Measurements from ENCODE around the gene PCP2.

Gene PCP2

DNA sequence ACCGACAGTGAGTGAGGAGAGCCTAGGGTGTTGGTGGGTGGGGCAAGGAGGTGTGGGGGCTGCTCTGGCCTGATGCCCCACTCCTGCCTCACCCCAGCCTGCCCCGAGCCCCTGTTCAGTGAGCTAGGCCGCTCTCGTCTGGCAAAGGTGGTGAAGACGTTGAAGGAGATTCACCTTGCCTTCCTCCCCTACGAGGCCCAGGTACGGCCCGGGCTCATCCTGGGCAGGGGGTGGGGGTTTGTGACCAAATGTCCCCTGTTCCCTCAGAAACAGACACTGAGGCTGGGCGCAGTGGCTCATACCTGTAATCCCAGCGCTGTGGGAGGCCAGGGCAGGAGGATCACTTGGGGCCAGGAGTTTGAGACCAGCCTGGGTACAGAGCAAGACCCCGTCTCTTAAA is 7.3 kb upstream of the PCP2 start:
- Histone ChIP-seq H3K27me3 (replicated peaks; ENCODE audit: control insufficient read depth, insufficient read depth, low read length) (no peaks in the 10 kb centered on the region), H3K4me3 (replicated peaks; ENCODE audit: low read depth, low read length) (no peak overlapping the region), H3K36me3 (ENCODE audit: control insufficient read depth, insufficient read depth, low read length) (peaks cover 17% of the 10 kb centered on the region)
- no peak for DNase-seq (ENCODE audit: extremely low read depth, insufficient read length)
- TF ChIP-seq, protein P1, sequence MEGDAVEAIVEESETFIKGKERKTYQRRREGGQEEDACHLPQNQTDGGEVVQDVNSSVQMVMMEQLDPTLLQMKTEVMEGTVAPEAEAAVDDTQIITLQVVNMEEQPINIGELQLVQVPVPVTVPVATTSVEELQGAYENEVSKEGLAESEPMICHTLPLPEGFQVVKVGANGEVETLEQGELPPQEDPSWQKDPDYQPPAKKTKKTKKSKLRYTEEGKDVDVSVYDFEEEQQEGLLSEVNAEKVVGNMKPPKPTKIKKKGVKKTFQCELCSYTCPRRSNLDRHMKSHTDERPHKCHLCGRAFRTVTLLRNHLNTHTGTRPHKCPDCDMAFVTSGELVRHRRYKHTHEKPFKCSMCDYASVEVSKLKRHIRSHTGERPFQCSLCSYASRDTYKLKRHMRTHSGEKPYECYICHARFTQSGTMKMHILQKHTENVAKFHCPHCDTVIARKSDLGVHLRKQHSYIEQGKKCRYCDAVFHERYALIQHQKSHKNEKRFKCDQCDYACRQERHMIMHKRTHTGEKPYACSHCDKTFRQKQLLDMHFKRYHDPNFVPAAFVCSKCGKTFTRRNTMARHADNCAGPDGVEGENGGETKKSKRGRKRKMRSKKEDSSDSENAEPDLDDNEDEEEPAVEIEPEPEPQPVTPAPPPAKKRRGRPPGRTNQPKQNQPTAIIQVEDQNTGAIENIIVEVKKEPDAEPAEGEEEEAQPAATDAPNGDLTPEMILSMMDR (IDR thresholded peaks at IDR 0.05; ENCODE audit: insufficient read depth, low read length, poor library complexity, severe bottlenecking): no peak

DNA sequence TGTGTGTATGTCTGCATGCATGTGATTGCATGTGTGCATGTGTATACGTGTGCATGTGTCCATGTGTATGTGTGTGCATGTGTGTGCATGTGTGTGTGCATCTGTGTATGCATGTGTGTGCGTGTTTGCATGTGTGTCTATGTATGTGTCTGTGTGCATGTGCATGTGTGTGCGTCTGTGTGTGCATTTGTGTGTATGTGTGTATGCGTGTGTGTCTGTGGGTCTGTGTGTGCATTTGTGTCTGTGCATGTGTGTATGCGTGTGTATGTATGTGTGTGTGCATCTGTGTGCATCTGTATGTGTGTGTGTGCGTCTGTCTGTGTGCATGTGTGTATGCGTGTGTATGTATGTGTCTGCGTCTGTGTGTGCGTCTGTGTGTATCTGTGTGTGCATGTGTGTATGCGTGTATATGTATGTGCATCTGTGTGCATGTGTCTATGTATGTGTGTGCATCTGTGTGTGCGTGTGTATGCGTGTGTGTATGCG is 6.4 kb upstream of the PCP2 start:
- H3K4me3 ChIP-seq (replicated peaks; ENCODE audit: low read depth, low read length): no peak overlapping the region
- peaks cover 14% of the 10 kb centered on the region for H3K36me3 ChIP-seq (ENCODE audit: control insufficient read depth, insufficient read depth, low read length)
- DNase-seq (ENCODE audit: extremely low read depth, insufficient read length): no peak
- H3K27me3 ChIP-seq (replicated peaks; ENCODE audit: control insufficient read depth, insufficient read depth, low read length): no peaks in the 10 kb centered on the region
- TF ChIP-seq, protein P1 (IDR thresholded peaks at IDR 0.05; ENCODE audit: insufficient read depth, low read length, poor library complexity, severe bottlenecking): no peak

DNA sequence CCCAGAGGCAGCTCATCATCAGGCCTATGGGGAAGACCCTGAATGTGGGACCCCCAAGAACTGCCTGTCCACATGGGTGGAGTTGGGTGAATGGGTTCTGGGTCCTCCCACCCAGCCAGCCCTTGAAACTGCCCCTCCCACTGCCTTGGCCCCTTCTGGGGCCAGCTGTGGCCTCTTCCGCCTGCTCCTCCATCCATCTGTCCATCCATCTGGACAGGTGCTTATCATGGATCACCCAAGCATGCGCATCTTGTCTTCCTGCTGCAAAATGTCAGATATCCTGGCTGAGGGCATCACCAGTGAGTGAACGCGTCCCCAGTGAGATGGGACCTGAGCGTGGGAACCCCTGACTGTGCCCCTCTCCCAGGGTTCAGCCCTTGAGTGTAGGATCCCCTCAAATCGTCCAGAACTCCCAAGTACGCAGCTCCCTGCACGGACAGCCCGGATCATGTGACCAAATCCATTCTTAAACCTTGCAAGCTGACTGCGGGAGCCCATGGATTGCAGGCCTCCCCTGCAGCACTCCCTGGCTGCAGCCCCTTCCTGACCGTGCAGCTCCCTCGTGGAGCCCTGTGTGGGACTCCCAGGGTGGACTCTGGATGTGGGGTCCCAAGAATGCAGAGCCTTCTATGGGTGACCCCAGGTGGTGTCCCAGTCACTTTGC is 5.4 kb upstream of the PCP2 start:
- TF ChIP-seq, protein P1 (IDR thresholded peaks at IDR 0.05; ENCODE audit: insufficient read depth, low read length, poor library complexity, severe bottlenecking): no peak
- H3K4me3 ChIP-seq (replicated peaks; ENCODE audit: low read depth, low read length): no peak overlapping the region
- DNase-seq (ENCODE audit: extremely low read depth, insufficient read length): no peak
- H3K36me3 ChIP-seq (ENCODE audit: control insufficient read depth, insufficient read depth, low read length): peaks cover 12% of the 10 kb centered on the region
- no peaks in the 10 kb centered on the region for H3K27me3 ChIP-seq (replicated peaks; ENCODE audit: control insufficient read depth, insufficient read depth, low read length)

DNA sequence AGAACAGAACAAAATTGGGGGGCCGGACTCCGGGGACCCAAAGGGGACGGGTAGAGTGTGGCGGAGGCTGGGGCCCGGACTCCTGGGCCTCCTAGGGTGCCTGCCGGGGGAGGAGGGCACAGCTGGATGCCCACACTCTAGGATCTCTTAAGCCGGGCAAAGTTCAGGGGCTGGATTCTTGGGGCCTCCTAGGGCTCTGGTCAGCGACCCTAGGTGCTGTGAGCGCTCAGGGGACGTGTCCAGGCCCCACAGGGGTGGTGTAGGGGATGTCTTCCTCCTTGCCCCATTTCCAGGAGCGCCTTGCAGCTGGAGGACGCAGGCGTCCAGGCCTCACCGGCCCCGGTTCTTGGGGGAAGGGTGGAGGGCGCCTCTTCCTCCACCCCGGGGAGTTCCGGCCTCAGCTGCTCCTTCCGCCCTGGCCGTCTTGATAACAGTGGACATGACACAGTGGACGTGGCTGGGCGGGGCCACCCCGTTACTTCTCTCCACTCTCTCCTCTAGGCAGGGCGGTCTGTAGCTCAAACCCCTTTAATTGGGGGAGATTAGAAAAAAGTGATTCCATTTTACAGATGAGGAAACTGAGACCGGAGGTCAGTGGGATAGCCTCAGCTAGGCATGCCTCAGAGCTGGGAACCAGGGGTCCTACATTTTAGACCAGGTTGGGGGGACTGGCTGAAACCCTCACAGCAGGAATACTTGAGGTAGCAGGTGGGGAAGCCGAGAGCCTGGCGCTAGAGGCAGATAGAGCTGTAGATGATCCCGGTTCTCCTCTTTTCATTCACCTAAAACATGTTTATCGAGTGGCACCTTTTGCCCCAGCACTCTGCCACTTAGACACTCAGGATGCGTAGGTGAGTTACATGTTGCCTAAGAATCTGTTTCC is 4.1 kb upstream of the PCP2 start:
- TF ChIP-seq, protein P1 (IDR thresholded peaks at IDR 0.05; ENCODE audit: insufficient read depth, low read length, poor library complexity, severe bottlenecking): no peak
- H3K27me3 ChIP-seq (replicated peaks; ENCODE audit: control insufficient read depth, insufficient read depth, low read length): no peaks in the 10 kb centered on the region
- peak; percentile 55 for DNase-seq (ENCODE audit: extremely low read depth, insufficient read length)
- H3K36me3 ChIP-seq (ENCODE audit: control insufficient read depth, insufficient read depth, low read length): peaks cover 11% of the 10 kb centered on the region
- H3K4me3 ChIP-seq (replicated peaks; ENCODE audit: low read depth, low read length): peak overlapping the region; percentile 90

DNA sequence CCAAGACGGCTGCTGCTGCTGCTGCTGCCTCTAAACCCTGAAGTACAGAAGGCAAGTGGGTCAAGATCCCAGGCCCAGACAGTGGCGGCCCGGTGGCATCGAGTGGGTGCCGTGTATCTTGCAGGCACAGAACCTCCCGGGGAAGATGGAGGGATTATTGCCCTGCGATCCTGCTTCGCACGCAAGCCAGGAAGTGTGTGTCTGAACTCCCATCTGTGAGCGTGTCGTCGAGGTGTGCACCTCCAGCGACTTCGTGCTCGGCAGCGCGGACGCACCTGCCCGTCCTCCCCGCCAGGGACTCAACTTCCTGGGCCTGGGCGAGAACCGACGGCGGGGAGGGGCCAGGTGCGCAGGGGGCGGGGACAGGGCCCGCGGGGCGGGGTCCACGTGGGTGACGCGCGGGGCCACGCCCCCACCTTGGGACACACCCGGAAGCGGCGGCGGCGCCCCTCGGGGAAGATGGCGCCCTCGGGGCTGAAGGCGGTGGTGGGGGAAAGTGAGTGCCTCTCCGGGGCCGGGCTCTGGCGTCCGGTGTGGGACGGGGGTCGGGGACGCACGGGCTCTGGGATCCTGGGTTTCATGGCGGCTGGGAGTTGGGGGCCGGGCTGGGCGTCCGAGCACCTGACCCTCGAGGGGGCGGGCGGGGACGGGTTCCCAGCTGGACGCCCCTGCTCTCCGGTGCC is 3.3 kb upstream of the PCP2 start, which contains the start of gene STXBP2:
TSS of gene STXBP2 (plus strand) at position 420 of the 683 bp plus-strand sequence. CDS start at position 460, 40 bp downstream.
- Histone ChIP-seq H3K27me3 (replicated peaks; ENCODE audit: control insufficient read depth, insufficient read depth, low read length) (no peaks in the 10 kb centered on the region), H3K36me3 (ENCODE audit: control insufficient read depth, insufficient read depth, low read length) (peaks cover 6% of the 10 kb centered on the region), H3K4me3 (replicated peaks; ENCODE audit: low read depth, low read length) (peak within 1 kb of the TSS; percentile 90)
- peak; percentile 89 for DNase-seq (ENCODE audit: extremely low read depth, insufficient read length)
- TF ChIP-seq, protein P1 (IDR thresholded peaks at IDR 0.05; ENCODE audit: insufficient read depth, low read length, poor library complexity, severe bottlenecking): no peak

All from GM06990 (cell line).